NT2/D1 (cell line): Measurements from ENCODE around the gene WNK3.

Experiments
- SUZ12 ChIP-seq: IDR thresholded peaks from 2 replicates; pipeline ENCODE4 v1.6.1; 2011; ENCODE audit not compliant: insufficient read length, insufficient read depth; ENCODE audit errors: extremely low read depth
- YY1 ChIP-seq: IDR thresholded peaks from 2 replicates; pipeline ENCODE4 v1.6.1; 2011; ENCODE audit not compliant: insufficient read length, insufficient read depth
- ZNF274 ChIP-seq: IDR thresholded peaks from 2 replicates; pipeline ENCODE4 v1.6.1; 2011; ENCODE audit warnings: mild to moderate bottlenecking, low read depth, low read length

- TF ChIP-seq ZNF274, result no peak
- TF ChIP-seq SUZ12, result no peak
- TF ChIP-seq YY1, result no peak
Observed at GRCh38 chrX:54171527-54172250, 186.2 kb downstream of the WNK3 start.
